Stomach (tissue), 4 donors: ENCODE measurements around the gene P2RX1.

Experiments used
- EP300 ChIP-seq: sonication (generic); formaldehyde crosslinking; IDR thresholded peaks from one replicate; pipeline ENCODE4 v1.6.1; 2017; ENCODE audit warnings: antibody characterized with exemption
- POLR2A ChIP-seq, 4 donors: fragments of 450-650 bp; IDR thresholded peaks; one replicate each; pipeline ENCODE4 v1.6.1; 2016; ENCODE audit warnings: antibody characterized with exemption in 4 of 4, control low read depth in 2 of 4, mild to moderate bottlenecking in 1 of 4, moderate library complexity in 1 of 4
- POLR2AphosphoS5 ChIP-seq, 3 donors: sonication (generic); formaldehyde crosslinking; IDR thresholded peaks; one replicate each; pipeline ENCODE4 v1.6.1; 2016; ENCODE audit warnings: antibody characterized with exemption in 3 of 3
- TF ChIP-seq, protein P1 (sequence below), 7 experiments: fragments of 450-650 bp in 4 of 7; fragments of 200-600 bp in 3 of 7; sonication (generic) in 3 of 7; IDR thresholded peaks; one replicate each; pipeline ENCODE4 v1.5.1; 2016 to 2019; ENCODE audit warnings: antibody characterized with exemption in 7 of 7, control low read depth in 2 of 7, mild to moderate bottlenecking in 1 of 7

DNA sequence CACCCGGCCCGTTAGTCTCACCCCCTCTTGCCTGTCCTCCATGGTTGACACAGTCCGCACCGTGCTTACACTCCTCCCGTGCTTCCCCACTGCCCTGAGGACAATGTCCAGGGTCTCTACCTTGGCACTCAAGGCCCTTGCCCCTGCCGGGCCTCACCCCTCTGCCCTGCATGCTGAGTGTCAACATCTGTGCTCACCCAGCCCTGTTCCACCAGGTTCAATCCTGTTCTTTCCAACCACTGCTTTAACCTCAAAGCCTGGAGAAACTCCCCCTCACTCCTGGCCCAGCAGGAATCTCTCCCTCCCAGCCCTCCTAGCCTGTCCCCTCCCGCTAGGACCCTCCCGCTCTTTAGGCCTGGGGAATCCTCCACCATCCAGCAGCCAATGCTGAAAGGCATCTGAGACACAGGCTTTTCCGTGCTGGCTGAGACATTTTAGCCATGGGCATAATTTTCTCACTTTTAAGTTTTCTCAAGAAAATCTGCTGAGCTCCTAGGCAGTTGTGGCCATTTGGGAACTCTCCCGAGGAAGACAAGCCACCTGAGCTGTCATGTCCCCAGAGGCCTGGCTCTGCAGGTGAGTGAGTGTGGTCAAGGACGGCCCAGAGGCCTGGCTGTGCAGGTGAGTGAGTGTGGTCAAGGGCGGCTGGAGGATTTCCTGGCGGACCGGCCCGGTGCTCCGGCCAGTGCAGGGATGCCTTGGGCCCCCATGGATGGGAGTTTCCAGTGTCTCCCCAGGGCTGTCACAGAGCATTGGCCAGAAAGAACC is 10.8 kb upstream of the P2RX1 start:
- no peak for TF ChIP-seq POLR2AphosphoS5 (IDR thresholded peaks at IDR 0.05)
- TF ChIP-seq, protein P1, sequence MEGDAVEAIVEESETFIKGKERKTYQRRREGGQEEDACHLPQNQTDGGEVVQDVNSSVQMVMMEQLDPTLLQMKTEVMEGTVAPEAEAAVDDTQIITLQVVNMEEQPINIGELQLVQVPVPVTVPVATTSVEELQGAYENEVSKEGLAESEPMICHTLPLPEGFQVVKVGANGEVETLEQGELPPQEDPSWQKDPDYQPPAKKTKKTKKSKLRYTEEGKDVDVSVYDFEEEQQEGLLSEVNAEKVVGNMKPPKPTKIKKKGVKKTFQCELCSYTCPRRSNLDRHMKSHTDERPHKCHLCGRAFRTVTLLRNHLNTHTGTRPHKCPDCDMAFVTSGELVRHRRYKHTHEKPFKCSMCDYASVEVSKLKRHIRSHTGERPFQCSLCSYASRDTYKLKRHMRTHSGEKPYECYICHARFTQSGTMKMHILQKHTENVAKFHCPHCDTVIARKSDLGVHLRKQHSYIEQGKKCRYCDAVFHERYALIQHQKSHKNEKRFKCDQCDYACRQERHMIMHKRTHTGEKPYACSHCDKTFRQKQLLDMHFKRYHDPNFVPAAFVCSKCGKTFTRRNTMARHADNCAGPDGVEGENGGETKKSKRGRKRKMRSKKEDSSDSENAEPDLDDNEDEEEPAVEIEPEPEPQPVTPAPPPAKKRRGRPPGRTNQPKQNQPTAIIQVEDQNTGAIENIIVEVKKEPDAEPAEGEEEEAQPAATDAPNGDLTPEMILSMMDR (IDR thresholded peaks at IDR 0.05) = no peak
- TF ChIP-seq POLR2A (IDR thresholded peaks at IDR 0.05) = no peak
- TF ChIP-seq EP300 = no peak
